ENCODE results near the gene RARB. TPM values are rescaled to one million over a fixed set of nuclear protein-coding genes. Genes with fewer than 3 reads are reported as not detected.

RARB gene
- total and polyA plus RNA-seq, 2 experiments from 2014 or later: 0.14 to 0.42 TPM

DNA sequence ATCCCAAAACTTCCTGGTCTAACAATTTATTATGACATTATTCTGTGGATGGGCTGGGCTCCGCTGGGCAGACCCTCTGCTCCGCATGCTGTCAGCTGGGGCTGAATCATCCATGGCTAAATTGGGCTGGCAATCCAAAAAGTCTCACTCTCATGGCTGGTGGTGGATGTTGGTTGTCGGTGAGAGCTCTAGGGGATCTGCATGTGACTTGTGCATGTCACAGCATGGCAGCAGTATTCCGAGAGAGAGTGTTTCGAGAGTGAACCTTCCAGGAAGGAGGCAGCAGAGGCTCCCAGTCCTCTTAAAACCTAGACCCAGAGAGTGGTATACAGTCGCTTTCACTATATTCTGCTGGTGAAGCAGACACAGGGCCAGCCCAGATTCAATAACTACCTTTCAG, 9.9 kb downstream of the RARB start:
- no peaks in the 10 kb centered on the region for H3F3A ChIP-seq (replicated peaks; ENCODE audit: low read depth)
- Mint-ChIP-seq H3K4me1 (peaks cover 20% of the 10 kb centered on the region), H3K9me3 (no peaks in the 10 kb centered on the region; the same call in 2 of the 3 replicates), H3K27me3 (ENCODE audit: insufficient read depth, low read depth, poor library complexity) (peaks cover 5% of the 10 kb centered on the region), H3K4me3 (no peak overlapping the region), H3K36me3 (ENCODE audit: low read depth) (no peaks in the 10 kb centered on the region), H3K27ac (no peak overlapping the region)
- H3K4me1 ChIP-seq (ENCODE audit: insufficient read depth): peaks cover 3% of the 10 kb centered on the region
- no peaks in the 10 kb centered on the region for H3K36me3 ChIP-seq (ENCODE audit: insufficient read depth)
- H3K27me3 ChIP-seq (ENCODE audit: insufficient read depth): no peaks in the 10 kb centered on the region
- no peak overlapping the region for H3K27ac ChIP-seq (ENCODE audit: low read depth)
- no peaks in the 10 kb centered on the region for H4K20me1 ChIP-seq (replicated peaks; ENCODE audit: insufficient read depth)
- no peaks in the 10 kb centered on the region for H3K9me2 ChIP-seq (ENCODE audit: insufficient read depth)
- H3K4me2 ChIP-seq: no peak overlapping the region
- no peak for DNase-seq (ENCODE audit: low spot score)
- no peak for ATAC-seq
- H3K79me2 ChIP-seq (replicated peaks; ENCODE audit: insufficient read depth): no peaks in the 10 kb centered on the region
- TF ChIP-seq, protein P1, sequence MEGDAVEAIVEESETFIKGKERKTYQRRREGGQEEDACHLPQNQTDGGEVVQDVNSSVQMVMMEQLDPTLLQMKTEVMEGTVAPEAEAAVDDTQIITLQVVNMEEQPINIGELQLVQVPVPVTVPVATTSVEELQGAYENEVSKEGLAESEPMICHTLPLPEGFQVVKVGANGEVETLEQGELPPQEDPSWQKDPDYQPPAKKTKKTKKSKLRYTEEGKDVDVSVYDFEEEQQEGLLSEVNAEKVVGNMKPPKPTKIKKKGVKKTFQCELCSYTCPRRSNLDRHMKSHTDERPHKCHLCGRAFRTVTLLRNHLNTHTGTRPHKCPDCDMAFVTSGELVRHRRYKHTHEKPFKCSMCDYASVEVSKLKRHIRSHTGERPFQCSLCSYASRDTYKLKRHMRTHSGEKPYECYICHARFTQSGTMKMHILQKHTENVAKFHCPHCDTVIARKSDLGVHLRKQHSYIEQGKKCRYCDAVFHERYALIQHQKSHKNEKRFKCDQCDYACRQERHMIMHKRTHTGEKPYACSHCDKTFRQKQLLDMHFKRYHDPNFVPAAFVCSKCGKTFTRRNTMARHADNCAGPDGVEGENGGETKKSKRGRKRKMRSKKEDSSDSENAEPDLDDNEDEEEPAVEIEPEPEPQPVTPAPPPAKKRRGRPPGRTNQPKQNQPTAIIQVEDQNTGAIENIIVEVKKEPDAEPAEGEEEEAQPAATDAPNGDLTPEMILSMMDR (conservative IDR thresholded peaks at IDR 0.05; ENCODE audit: low read depth in 2 of 2): no peak
- TF ChIP-seq NANOG (IDR thresholded peaks at IDR 0.05; ENCODE audit: borderline replicate concordance): no peak
- no peak for TF ChIP-seq EZH2phosphoT487 (IDR thresholded peaks at IDR 0.05; ENCODE audit: unreplicated experiment)
- TF ChIP-seq EZH2 (IDR thresholded peaks at IDR 0.05; ENCODE audit: low read depth, unreplicated experiment): no peak
- TF ChIP-seq, protein P2, sequence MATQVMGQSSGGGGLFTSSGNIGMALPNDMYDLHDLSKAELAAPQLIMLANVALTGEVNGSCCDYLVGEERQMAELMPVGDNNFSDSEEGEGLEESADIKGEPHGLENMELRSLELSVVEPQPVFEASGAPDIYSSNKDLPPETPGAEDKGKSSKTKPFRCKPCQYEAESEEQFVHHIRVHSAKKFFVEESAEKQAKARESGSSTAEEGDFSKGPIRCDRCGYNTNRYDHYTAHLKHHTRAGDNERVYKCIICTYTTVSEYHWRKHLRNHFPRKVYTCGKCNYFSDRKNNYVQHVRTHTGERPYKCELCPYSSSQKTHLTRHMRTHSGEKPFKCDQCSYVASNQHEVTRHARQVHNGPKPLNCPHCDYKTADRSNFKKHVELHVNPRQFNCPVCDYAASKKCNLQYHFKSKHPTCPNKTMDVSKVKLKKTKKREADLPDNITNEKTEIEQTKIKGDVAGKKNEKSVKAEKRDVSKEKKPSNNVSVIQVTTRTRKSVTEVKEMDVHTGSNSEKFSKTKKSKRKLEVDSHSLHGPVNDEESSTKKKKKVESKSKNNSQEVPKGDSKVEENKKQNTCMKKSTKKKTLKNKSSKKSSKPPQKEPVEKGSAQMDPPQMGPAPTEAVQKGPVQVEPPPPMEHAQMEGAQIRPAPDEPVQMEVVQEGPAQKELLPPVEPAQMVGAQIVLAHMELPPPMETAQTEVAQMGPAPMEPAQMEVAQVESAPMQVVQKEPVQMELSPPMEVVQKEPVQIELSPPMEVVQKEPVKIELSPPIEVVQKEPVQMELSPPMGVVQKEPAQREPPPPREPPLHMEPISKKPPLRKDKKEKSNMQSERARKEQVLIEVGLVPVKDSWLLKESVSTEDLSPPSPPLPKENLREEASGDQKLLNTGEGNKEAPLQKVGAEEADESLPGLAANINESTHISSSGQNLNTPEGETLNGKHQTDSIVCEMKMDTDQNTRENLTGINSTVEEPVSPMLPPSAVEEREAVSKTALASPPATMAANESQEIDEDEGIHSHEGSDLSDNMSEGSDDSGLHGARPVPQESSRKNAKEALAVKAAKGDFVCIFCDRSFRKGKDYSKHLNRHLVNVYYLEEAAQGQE (IDR thresholded peaks at IDR 0.05; ENCODE audit: unreplicated experiment): no peak
- TF ChIP-seq CREB1 (CRISPR knock-in tag; IDR thresholded peaks at IDR 0.05; ENCODE audit: low read depth): no peak
- no peak for TF ChIP-seq ZNF114 (CRISPR knock-in tag; IDR thresholded peaks at IDR 0.05)
- TF ChIP-seq POLR2AphosphoS5 (IDR thresholded peaks at IDR 0.05; ENCODE audit: low read depth): no peak
- TF ChIP-seq, protein P3, sequence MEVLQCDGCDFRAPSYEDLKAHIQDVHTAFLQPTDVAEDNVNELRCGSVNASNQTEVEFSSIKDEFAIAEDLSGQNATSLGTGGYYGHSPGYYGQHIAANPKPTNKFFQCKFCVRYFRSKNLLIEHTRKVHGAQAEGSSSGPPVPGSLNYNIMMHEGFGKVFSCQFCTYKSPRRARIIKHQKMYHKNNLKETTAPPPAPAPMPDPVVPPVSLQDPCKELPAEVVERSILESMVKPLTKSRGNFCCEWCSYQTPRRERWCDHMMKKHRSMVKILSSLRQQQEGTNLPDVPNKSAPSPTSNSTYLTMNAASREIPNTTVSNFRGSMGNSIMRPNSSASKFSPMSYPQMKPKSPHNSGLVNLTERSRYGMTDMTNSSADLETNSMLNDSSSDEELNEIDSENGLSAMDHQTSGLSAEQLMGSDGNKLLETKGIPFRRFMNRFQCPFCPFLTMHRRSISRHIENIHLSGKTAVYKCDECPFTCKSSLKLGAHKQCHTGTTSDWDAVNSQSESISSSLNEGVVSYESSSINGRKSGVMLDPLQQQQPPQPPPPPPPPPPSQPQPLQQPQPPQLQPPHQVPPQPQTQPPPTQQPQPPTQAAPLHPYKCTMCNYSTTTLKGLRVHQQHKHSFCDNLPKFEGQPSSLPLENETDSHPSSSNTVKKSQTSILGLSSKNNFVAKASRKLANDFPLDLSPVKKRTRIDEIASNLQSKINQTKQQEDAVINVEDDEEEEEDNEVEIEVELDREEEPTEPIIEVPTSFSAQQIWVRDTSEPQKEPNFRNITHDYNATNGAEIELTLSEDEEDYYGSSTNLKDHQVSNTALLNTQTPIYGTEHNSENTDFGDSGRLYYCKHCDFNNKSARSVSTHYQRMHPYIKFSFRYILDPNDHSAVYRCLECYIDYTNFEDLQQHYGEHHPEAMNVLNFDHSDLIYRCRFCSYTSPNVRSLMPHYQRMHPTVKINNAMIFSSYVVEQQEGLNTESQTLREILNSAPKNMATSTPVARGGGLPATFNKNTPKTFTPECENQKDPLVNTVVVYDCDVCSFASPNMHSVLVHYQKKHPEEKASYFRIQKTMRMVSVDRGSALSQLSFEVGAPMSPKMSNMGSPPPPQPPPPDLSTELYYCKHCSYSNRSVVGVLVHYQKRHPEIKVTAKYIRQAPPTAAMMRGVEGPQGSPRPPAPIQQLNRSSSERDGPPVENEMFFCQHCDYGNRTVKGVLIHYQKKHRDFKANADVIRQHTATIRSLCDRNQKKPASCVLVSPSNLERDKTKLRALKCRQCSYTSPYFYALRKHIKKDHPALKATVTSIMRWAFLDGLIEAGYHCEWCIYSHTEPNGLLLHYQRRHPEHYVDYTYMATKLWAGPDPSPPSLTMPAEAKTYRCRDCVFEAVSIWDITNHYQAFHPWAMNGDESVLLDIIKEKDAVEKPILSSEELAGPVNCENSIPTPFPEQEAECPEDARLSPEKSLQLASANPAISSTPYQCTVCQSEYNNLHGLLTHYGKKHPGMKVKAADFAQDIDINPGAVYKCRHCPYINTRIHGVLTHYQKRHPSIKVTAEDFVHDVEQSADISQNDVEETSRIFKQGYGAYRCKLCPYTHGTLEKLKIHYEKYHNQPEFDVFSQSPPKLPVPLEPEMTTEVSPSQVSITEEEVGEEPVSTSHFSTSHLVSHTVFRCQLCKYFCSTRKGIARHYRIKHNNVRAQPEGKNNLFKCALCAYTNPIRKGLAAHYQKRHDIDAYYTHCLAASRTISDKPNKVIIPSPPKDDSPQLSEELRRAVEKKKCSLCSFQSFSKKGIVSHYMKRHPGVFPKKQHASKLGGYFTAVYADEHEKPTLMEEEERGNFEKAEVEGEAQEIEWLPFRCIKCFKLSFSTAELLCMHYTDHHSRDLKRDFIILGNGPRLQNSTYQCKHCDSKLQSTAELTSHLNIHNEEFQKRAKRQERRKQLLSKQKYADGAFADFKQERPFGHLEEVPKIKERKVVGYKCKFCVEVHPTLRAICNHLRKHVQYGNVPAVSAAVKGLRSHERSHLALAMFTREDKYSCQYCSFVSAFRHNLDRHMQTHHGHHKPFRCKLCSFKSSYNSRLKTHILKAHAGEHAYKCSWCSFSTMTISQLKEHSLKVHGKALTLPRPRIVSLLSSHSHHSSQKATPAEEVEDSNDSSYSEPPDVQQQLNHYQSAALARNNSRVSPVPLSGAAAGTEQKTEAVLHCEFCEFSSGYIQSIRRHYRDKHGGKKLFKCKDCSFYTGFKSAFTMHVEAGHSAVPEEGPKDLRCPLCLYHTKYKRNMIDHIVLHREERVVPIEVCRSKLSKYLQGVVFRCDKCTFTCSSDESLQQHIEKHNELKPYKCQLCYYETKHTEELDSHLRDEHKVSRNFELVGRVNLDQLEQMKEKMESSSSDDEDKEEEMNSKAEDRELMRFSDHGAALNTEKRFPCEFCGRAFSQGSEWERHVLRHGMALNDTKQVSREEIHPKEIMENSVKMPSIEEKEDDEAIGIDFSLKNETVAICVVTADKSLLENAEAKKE (CRISPR knock-in tag; IDR thresholded peaks at IDR 0.05): no peak
- no peak for TF ChIP-seq STAT1 (IDR thresholded peaks at IDR 0.05; ENCODE audit: unreplicated experiment)
- no peak for TF ChIP-seq JUNB (IDR thresholded peaks at IDR 0.05; ENCODE audit: unreplicated experiment)
- TF ChIP-seq, protein P4, sequence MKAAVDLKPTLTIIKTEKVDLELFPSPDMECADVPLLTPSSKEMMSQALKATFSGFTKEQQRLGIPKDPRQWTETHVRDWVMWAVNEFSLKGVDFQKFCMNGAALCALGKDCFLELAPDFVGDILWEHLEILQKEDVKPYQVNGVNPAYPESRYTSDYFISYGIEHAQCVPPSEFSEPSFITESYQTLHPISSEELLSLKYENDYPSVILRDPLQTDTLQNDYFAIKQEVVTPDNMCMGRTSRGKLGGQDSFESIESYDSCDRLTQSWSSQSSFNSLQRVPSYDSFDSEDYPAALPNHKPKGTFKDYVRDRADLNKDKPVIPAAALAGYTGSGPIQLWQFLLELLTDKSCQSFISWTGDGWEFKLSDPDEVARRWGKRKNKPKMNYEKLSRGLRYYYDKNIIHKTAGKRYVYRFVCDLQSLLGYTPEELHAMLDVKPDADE (IDR thresholded peaks at IDR 0.05): no peak
- TF ChIP-seq ZNF331 (CRISPR knock-in tag; IDR thresholded peaks at IDR 0.05; ENCODE audit: low read depth): no peak
- H2AFZ ChIP-seq: no peak overlapping the region
- no peak overlapping the region for H3K4me3 ChIP-seq

Data from GM23338 (cell line).